Glutamatergic neuron (in vitro differentiated cells): Measurements from ENCODE around the gene IL2RA. TPM values are rescaled to one million over a fixed set of nuclear protein-coding genes. Genes with fewer than 3 reads are reported as not detected.
"Not testable (repeated sequence)": the region's sequence is repeated elsewhere in the genome, so short reads cannot be mapped to it uniquely, and the experiment has no call there.

Experiments used
- DNase-seq: peaks from one replicate; pipeline ENCODE4 v3.0.0; 2022
- H3K27ac Mint-ChIP-seq: one replicate; pipeline ENCODE4 v1.8.0; 2020; ENCODE audit warnings: mild to moderate bottlenecking, mixed read lengths, inconsistent platforms; ENCODE audit not compliant: unreplicated experiment
- H3K27me3 Mint-ChIP-seq: one replicate; pipeline ENCODE4 v1.8.0; 2020; ENCODE audit warnings: mild to moderate bottlenecking, moderate library complexity, mixed read lengths, inconsistent platforms; ENCODE audit not compliant: unreplicated experiment
- H3K36me3 Mint-ChIP-seq: one replicate; pipeline ENCODE4 v1.8.0; 2020; ENCODE audit warnings: mild to moderate bottlenecking, mixed read lengths, inconsistent platforms; ENCODE audit not compliant: unreplicated experiment
- H3K4me1 Mint-ChIP-seq: one replicate; pipeline ENCODE4 v1.8.0; 2020; ENCODE audit warnings: mild to moderate bottlenecking, low read depth, mixed read lengths, inconsistent platforms; ENCODE audit not compliant: unreplicated experiment
- H3K4me3 Mint-ChIP-seq: one replicate; pipeline ENCODE4 v1.8.0; 2020; ENCODE audit warnings: mild to moderate bottlenecking, mixed read lengths, inconsistent platforms; ENCODE audit not compliant: unreplicated experiment
- H3K9me3 Mint-ChIP-seq: one replicate; pipeline ENCODE4 v1.8.0; 2020; ENCODE audit warnings: mild to moderate bottlenecking, moderate library complexity, mixed read lengths, inconsistent platforms; ENCODE audit not compliant: unreplicated experiment
- total RNA-seq: library from RNA; stranded (reverse); fragmentation: NEBNext Ultra II Directional; extraction: Animal tissue kit (Norgen Biotek cat#: 25700); gene quantifications from one replicate; pipeline ENCODE4 v1.2.1, GENCODE V29; 2021; ENCODE audit not compliant: unreplicated experiment
- TF ChIP-seq, protein P1 (sequence below): fragments of 200-600 bp; sonication (generic); IDR thresholded peaks from one replicate; pipeline ENCODE4 v1.5.0; 2021; ENCODE audit not compliant: partially characterized antibody, unreplicated experiment

IL2RA gene
- total RNA-seq, 1 donor from 2014 or later, result not detected

DNA sequence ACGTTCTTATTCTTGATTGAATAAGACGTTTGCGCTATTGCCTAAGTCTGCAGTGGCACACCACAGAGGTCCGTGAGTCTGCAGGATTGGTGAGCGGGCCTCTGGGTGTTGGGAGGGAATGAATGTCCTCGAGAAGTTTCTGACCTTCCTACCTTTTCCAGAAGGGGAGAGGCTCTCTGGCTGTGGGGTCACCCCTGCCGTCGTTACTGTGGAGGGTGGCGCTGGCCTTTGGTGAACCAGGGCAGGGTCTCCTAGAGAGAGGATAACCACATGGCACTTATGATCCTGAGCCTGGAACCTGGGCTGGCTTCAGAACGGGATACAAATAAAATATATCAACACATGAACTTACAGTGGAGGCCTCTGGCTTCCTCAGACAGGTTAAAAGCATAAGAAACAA lies 98.6 kb downstream of the IL2RA start:
- no peak overlapping the region for H3K27ac Mint-ChIP-seq
- no peak for DNase-seq
- no peaks in the 10 kb centered on the region for H3K36me3 Mint-ChIP-seq
- H3K4me1 Mint-ChIP-seq, result peaks cover 8% of the 10 kb centered on the region
- TF ChIP-seq, protein P1, sequence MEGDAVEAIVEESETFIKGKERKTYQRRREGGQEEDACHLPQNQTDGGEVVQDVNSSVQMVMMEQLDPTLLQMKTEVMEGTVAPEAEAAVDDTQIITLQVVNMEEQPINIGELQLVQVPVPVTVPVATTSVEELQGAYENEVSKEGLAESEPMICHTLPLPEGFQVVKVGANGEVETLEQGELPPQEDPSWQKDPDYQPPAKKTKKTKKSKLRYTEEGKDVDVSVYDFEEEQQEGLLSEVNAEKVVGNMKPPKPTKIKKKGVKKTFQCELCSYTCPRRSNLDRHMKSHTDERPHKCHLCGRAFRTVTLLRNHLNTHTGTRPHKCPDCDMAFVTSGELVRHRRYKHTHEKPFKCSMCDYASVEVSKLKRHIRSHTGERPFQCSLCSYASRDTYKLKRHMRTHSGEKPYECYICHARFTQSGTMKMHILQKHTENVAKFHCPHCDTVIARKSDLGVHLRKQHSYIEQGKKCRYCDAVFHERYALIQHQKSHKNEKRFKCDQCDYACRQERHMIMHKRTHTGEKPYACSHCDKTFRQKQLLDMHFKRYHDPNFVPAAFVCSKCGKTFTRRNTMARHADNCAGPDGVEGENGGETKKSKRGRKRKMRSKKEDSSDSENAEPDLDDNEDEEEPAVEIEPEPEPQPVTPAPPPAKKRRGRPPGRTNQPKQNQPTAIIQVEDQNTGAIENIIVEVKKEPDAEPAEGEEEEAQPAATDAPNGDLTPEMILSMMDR, result no peak
- H3K27me3 Mint-ChIP-seq, result peaks cover 3% of the 10 kb centered on the region
- peaks cover 3% of the 10 kb centered on the region for H3K9me3 Mint-ChIP-seq
- no peak overlapping the region for H3K4me3 Mint-ChIP-seq

DNA sequence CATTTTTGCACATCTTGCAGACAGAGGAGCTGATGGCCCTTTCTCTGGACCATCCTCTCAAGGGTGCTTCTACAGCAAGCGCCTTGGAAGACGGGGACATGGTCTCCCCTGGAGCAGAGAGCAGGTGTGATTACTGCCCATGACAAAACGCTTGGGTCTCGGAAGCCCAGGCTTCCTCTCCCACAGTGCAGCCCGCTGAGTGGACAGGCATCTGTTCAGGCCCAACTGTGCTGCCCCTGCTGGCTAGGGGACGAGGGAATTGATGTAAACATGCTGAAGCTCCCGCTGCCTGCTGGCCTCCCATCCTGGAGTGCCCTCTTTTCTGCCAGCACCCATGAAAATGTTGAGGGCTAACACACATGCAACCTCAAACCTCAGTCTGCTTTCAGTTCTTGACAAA lies 99.1 kb downstream of the IL2RA start:
- peaks cover 3% of the 10 kb centered on the region for H3K9me3 Mint-ChIP-seq
- no peaks in the 10 kb centered on the region for H3K36me3 Mint-ChIP-seq
- peak; percentile 63 for DNase-seq
- H3K27ac Mint-ChIP-seq, result peak overlapping the region; percentile 43
- peaks cover 3% of the 10 kb centered on the region for H3K27me3 Mint-ChIP-seq
- TF ChIP-seq, protein P1, result no peak
- H3K4me1 Mint-ChIP-seq, result peaks cover 8% of the 10 kb centered on the region
- H3K4me3 Mint-ChIP-seq, result no peak overlapping the region

DNA sequence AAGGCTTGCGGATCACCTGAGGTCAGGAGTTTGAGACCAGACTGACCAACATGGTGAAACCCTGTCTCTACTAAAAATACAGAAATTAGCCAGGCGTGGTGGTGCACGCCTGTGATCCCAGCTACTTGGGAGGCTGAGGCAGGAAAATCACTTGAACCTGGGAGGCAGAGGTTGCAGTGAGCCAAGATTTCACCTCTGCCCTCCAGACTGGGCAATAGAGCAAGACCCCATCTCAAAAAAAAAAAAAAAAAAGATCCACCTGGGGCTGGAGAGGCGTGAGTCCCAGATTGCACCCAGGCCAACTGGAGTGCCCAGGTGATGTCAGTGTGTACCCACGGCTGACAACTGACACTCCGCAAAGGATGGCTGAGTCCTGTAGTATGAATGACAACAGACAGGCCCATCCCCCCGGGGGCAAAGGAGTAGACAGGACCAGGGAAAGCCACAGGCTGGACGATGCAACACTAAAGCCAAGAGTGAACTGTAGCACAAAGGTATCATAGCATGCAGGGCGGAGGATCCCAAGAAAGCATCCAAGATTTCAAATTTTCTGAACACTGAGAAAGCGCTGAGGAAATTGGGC lies 99.7 kb downstream of the IL2RA start:
- not testable (repeated sequence) for H3K9me3 Mint-ChIP-seq, DNase-seq, H3K4me1 Mint-ChIP-seq, H3K36me3 Mint-ChIP-seq, H3K27me3 Mint-ChIP-seq, H3K27ac Mint-ChIP-seq
- peak overlapping the region; percentile 26 for H3K4me3 Mint-ChIP-seq

DNA sequence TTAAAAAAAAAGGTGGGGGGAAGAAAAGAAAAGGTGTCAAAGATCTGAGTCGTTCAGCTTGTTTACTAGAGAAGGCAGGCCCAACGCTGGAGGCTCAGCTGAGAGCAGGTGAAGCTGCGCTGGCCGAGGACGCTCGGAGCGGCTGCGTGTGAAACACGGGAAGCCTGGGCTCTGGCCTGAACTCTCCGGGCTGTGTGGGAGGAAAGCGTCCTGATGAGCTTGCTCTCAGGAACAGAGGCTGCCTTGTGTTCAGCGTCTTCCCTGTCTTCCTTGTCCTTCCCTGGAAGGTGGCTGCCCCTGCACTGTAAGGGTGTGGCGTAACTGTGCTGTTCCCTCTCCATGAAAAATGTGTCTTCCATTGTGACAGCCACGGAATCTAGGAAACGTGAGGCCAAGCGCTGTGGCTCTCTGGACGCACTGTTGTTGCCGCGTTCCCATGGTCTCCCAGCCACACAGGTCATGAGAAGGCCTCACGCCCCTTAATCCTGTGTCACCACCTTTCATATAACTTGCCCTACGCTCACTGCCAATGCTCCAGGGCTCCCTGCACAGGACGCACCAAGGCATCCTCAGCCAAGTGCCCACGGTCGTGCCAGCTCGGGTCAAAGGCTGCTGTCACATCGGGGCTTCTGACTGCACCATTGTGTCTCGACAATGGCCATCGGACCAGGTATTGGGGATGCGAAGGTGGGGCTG lies 100.6 kb downstream of the IL2RA start:
- no peaks in the 10 kb centered on the region for H3K36me3 Mint-ChIP-seq
- H3K27me3 Mint-ChIP-seq, result peaks cover 3% of the 10 kb centered on the region
- H3K9me3 Mint-ChIP-seq, result peaks cover 2% of the 10 kb centered on the region
- peaks cover 8% of the 10 kb centered on the region for H3K4me1 Mint-ChIP-seq
- no peak for DNase-seq
- no peak overlapping the region for H3K27ac Mint-ChIP-seq
- H3K4me3 Mint-ChIP-seq, result no peak overlapping the region
- TF ChIP-seq, protein P1, result no peak

DNA sequence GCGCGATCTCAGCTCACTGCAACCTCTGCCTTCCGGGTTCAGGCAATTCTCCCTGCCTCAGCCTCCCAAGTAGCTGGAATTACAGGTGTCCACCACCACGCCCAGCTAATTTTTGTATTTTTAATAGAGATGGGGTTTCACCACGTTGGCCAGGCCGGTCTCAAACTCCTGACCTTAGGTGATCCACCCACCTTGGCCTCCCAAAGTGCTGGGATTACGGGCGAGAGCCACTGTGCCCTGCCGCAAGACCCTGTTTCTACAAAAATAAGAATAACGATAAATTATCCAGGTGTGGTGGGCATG lies 101.2 kb downstream of the IL2RA start:
- not testable (repeated sequence) for H3K9me3 Mint-ChIP-seq, H3K4me1 Mint-ChIP-seq, H3K36me3 Mint-ChIP-seq, H3K4me3 Mint-ChIP-seq, H3K27me3 Mint-ChIP-seq, H3K27ac Mint-ChIP-seq, DNase-seq

Other genes starting within 250 kb of the IL2RA start
- gene GDI2, start 248.9 kb downstream of the IL2RA start, total RNA-seq, result 294 TPM
- 7.5 TPM for gene ANKRD16, start 172.5 kb downstream of the IL2RA start, total RNA-seq
- gene FBH1, start 172.1 kb downstream of the IL2RA start, total RNA-seq, result 65.0 TPM
- gene IL15RA, start 84.8 kb downstream of the IL2RA start, total RNA-seq, result not detected
- gene RBM17, start 26.7 kb upstream of the IL2RA start, total RNA-seq, result 171 TPM
- 137 TPM for gene PFKFB3, start 140.6 kb upstream of the IL2RA start, total RNA-seq